HTERT RPE-1 (cell line): Measurements from ENCODE around the gene DRAM1.
"Not testable (repeated sequence)": the region's sequence is repeated elsewhere in the genome, so short reads cannot be mapped to it uniquely, and the experiment has no call there.

Source experiments
- in situ Hi-C: fragments of 300-500 bp; cut with MboI; formaldehyde crosslinking; loops from 4 replicates; pipeline ENCODE4 v1.14.3; 2020; ENCODE audit warnings: low sequenced_read_pairs

Gene DRAM1

DNA sequence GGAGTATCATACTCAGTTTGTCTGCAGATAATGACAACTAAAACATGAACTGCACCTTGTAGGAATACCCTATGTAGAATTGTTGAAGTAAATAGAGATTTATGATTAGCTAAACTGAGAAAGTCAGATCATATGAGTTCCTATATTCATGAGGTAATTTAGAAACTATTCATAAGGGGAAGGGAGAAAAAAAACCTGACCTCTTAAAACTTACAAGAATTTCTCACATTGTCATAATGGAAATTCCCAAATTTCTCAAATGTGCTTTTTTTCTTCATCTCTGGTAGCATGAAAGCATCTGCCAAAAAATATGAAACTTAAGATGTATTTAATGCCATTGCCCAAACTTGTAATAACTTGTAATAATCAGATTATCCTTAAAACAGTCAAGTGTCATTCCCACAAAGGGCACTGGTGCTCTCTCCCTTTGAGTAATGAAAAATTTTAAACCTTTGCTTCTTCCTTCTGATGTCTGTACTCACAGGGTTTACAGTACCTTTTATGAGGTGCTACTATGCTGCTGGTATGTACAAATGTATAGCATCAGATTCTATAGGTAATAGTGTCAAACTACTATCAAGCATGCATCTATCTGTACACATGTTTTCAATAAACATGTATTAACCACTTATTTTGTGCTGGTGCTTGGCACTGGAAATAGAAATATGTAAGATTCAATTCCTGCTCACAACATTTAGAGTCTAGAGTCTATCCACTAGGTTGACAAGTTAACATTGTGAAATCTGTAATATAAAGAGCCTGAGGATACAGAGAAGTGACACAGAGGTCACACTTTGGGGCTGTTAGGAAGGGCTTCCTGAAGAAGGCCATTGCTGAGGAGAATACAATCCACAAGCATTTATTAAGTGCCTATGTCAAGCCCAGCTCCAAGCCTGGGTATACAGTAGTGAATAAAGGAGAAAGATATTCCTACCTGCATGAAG lies 17.4 kb upstream of the DRAM1 start:
- in situ Hi-C loops = no loop called here

DNA sequence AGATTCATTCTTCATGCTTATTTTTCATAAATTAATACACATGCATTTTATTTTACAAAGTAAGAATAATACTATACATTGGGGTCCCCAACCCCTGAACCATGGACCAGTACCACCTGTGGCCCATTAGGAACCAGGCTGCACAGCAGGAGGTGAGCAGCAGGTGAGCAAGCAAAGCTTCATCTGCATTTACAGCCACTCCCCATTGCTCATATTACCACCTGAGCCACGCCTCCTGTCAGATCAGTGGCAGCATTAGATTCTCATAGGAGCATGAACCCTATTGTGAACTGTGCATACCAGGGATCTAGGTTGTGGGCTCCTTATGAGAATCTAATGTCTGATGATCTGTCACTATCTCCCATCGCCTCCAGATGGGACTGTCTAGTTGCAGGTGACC lies 15.7 kb upstream of the DRAM1 start:
- in situ Hi-C loops = not testable (repeated sequence)

DNA sequence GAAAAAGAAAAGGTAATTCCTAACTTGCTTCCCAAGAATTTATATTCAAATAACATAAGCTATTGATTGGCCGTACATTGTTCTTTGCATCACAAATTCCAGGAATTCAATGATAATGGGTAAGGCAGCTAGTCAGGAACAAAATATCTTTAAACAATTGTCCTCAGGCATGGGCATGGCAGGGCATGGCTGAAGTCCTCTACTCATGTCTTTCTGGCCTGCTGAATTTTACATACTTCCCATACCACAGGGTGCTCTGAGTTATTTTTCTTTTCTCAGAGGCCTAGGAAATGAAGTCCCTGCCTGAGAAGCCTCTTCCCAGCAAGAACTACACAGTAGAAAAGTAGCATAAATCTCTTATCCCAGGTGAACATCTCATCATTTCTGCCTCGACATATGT lies 15.1 kb upstream of the DRAM1 start:
- in situ Hi-C loops = no loop called here

DNA sequence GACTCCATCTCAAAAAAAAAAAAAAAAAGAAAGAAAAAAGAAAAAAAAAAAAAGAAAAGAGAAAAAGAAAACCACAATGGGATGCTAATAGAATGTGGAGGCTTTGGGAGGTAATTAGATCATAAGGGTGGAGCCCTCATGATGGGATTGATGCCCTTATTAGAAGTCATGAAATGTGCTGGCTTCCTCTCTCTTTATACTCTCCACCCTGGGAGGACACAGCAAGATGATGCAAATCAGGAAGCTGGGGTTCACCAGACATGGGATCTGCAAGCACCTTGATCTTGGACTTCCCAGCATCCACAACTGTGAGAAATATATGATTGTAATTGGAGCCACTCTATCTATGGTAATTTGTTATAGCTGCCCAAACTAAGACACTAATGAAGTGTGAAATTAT lies 13.4 kb upstream of the DRAM1 start:
- in situ Hi-C loops = no loop called here

DNA sequence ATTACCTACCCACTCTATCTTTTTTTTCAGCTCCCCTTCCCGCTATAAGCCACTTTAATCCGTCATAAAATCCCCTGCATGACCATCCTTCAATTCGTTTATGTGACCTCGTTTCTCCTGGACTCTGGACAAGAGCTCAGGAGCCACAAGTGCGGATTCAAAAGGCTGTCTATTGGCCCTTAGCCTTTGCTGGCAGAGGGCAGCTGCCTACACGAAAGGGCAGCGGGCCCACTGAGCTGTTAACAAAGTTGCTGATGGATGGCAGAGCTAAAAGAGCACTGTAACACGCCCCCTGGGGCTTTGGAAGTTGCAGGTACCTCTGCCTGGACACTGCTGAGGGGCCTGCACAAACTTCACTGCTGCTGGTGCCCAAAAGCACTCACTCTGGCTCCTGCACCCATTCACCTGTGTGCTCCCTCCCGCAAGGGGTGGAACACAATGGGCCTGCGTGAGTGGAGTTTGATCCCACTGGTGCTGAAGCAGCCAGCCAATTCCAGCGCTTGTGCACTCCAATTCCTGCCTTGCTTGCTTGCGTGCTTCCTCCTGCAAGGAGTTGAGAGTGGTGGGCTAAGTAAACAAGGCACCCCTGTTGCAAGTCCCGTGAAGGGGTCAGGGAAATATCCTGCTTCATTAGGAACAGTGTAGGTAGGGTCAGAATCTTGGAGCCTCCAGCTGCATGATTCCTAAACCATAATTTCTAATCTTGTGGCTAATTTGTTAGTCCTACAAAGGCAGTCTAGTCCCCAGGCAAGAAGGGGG lies 10.6 kb upstream of the DRAM1 start:
- in situ Hi-C loops = no loop called here

DNA sequence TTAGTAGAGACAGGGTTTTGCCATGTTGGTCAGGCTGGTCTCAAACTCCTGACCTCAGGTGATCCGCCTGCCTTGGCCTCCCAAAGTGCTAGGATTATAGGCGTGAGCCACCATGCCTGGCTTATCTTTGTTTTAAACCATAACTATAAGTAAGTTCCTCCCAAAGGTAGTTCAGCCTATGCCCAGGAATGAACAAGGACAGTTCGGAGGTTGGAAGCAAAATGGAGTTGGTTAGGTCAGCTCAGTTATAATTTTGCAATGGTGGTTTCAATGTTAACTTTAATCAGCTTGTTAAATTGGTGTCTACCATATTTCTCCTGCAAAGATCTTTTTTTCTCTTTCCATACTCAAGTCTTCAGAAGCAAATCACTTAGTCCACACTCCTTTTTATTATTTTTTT lies 9.8 kb upstream of the DRAM1 start:
- in situ Hi-C loops = not testable (repeated sequence)

DNA sequence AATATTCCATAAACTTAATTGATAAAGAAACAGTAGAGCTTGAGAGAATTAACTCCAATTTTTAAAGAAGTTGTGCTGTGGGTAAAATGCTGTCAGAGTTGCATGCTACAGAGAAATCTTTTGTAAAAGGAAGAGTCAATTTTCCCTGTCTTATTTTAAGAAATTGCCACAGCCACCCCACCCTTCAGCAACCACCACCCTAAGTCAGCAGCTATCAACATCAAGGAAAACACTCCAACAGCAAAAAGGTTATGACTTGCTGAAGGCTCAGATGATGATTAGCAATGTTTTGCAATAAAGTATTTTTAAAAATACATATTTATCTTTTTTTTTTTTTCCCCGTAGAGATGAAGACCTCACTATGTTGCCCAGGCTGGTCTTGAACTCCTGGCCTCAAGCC lies 6.5 kb upstream of the DRAM1 start:
- in situ Hi-C loops = no loop called here

DNA sequence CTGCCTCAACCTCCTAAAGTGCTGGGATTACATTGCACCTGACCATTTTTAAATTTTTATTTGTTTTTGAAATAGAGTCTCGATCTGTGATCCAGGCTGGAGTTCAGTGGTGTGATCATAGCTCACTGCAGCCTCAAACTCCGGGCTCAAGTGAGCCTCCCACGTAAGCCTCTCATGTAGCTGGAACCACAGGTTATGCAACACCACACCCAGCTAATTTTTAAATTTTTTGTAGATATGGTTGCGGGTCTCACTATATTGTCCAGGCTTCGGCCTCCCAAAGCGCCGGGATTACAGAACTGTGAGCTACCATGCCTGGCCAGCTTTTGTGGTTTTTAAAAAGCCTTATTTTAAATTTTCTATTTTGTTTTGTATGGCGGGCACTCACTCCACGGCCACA lies 2.2 kb upstream of the DRAM1 start:
- in situ Hi-C loops = no loop called here

DNA sequence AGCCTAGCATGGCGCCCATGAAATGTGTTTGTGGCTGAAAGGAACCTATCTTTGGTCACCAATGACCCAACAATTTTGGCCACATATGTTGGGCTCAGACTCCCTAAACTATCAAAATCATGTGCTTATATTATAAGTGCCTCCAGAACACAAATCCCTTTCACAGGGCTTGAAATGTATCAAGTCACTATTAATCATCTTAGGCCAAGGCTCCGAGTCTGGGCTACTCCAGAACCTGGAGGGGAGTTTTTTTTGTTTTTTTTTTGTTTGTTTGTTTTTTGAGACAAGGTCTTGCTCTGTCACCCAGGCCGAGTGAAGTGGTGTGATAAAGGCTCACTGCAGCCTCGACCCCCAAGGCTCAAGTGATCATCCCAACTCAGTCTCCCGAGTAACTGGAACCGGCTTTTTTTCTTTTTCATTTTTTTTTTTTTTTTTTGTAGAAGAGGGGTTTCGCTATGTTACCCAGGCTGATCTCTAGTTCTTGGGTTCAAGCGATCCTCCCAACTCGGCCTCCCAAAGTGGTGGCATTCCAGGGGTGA lies 989 bp upstream of the DRAM1 start:
- in situ Hi-C loops = no loop called here

DNA sequence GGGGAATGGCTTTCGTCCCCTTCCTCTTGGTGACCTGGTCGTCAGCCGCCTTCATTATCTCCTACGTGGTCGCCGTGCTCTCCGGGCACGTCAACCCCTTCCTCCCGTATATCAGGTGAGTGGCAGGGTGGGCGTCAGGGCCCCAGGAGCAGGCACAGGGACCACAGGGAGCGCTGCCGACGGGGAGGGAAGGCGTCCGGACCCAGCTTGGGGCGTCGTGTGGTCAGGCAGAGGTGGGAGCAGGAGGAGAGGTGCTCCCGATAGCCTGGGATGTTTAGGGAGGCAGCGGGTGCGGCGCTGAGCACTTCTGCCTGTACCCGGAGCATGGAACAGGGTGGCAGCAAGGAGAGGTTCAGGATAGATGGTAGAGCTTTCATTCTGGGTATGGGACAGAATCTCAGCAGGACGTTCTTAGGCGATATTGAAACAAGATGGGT lies 444 bp downstream of the DRAM1 start:
- in situ Hi-C loops = no loop called here

DNA sequence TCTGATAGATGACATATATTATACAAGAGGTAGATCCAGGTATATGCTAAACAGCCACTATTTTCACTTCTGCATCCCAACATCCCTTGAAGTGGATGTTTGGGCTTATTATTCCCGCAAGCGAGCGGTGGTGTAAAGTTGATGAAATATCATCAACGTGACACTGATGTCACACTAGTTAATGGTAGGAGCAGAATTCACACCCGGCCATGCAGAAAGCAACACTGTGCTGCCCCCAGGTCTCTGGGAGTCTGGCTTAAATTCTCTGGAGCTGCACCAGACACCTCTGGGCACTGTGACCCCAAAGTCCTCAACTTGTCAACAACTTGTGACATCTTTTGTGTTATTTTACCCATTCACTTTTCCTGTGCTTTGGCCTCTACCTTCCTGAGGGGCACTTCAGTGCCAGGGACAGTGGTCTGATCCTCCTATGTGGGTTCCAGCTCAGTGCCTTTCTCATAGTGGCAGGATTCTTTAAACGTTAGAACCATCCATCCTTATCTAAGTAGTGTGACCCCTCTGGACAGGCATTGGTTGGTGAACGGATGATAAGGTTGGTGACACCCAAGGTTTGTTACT lies 952 bp downstream of the DRAM1 start:
- in situ Hi-C loops = no loop called here

DNA sequence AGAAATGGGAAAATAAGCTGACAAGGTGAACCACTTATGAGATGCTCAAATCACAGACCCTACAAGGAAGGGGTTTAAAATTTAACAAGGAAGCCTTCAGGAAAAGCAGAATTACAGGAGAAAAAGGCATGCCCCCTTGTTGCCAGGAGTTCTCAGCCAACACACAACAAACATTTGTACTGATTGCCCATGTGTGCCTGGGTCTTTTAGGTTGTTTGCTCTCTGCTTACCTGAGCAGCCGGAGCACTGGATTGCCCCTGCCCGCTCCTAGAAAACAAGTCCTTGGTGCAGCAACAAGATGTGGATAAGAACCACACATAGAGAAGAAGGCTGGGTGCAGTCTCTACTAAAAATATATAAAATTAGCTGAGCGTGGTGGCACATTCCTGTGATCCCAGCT lies 3.4 kb downstream of the DRAM1 start:
- in situ Hi-C loops = no loop called here

DNA sequence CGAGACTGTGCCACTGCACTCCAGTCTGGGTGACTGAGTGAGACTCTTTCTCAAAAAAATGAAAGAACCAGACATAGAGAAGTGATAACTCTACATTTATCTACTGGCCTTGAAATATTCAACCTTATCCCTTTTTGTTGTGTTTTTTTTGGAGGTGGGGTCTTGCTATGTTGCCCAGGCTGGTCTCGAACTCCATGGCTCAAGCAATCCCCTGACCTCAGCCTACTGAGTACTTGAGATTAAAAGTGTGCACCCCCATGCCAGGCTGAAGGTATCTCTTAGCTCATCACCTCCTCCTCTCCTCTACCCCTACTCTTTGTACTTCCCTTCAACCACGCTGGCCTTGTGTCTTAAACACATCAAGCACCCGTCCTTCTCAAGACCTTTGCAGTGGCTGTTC lies 3.8 kb downstream of the DRAM1 start:
- in situ Hi-C loops = no loop called here

DNA sequence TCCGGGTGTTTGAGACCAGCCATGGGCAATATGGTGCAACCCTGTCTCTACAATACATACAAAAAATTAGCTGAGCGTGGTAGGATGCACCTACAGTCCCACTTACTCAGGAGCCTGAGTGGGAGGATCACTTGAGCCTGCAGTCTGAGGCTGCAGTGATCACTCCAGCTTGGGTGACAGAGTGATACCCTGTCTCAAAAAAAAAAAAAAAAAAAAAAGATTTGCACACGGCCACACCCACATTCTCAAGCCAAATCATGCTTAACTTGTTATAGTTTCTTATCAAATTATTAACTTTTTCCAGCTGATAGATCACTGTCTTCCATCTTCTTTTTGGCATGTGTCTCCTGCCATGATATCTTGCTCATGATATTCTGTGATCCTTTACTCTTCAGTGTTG lies 6.8 kb downstream of the DRAM1 start:
- in situ Hi-C loops = no loop called here

DNA sequence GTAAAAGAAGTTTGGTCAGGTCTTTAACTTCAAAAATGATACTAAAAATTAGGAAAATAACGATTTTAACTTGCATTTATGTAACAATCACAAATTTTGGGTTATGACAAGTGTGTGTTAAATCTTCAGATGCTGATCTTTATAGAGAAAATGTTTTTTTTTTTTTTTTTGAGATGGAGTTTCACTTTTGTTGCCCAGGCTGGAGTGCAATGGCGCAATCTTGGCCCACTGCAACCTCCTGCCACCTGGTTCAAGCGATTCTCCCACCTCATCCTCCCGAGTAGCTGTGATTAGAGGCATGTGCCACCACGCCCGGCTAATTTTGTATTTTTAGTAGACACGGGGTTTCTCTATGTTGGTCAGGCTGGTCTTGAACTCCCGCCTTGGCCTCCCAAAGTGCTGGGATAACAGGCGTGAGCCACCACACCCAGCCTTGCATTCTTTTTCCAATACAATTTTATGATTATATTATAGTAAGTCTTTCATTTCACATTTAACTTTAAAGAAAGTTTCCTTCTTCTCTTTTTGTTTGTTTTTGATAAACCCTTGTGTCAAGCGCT lies 7.5 kb downstream of the DRAM1 start:
- in situ Hi-C loops = not testable (repeated sequence)

DNA sequence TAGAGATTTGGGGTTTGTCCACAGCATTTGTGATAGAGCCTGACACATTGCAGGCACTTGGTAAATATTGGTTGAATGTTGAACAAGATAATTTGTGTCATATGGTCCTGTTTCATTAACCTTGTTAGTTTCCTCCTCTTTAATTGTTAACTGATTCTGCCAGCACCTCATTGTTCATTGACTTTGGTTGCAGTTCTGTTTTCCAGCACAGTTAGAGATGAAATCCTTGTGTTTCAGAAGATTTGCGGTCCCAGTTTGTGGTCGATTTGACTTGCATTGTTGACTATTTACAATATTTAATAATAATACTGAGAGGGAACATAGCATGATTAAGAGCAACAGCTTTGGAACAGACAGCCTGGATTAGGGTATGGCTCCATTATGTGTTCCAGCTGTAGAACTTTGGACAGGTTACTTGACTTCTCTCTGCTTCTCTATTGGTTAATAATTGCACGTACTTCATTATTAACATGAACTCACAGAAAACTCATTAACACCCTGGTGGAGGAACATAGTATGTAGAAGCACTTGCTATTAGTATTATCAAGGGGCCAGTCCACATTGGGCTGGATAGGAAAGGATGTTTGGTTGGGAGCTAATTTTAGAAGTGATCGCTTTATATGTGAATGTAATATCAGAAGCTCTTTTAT lies 8.7 kb downstream of the DRAM1 start:
- in situ Hi-C loops = no loop called here

DNA sequence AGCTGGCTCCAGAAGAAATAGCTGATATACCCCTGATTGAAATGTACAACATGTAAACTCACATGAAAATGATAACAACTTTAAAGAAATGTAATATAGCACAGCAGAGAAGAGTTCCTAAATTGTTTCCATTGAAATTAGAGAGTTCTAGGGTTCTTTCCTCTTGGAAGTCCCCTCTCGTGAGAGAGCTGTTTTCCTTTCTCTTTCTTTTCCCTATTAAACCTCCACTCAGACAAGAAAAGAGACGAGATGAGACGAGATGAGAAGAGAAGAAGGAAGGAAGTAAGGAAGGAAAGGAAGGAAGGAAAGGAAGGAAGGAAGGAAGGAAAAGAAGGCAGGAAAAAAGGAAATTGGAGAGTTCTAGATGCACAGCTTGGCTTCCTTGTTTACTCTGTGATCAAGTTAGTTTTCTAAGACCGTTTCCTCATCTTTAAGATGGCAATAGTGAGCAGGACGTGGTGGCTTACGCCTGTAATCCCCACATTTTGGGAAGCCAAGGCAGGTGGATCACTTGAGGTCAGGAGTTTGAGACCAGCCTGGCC lies 11.9 kb downstream of the DRAM1 start:
- in situ Hi-C loops = no loop called here

DNA sequence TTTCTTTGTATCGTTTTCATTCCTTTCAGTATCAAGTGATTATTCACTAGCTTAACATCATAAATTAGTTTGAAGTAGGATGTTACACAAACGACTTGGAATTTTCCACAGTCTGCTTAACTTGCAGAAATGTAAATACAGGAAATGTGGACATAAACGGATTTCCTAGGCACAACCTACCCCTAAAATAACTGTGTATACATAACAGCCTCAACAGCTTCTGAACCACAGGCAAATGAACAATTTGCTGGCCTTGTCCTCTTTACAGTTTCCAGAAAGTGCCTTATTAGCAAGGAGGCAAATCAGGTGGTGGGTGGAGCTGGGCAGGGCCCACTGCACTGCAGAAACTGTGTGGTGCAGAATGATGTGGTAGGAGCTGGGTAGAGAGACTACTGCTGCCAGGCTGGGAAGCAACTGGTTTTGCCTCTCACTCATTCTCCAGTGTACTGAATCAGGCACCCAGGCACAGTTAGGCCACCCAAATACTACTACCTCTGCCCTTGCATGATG lies 14.1 kb downstream of the DRAM1 start:
- in situ Hi-C loops = no loop called here

DNA sequence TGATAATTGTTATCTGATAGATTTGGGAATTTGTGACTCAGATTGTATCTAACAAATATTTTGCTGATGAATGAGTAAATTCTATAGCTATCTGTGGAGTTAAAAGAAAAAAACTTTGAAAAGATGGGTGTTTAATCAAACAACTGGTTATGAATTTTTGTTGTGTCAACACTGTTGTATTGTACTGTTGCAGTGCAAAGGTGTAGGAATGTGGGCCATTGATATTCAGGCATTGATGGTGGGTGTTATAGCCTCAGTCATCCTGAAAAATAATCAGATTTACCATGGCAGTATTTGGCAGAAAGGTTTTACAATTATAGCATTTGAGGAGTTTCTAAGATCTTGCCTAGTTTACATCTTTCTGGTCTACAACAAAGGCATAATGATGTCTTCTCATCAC lies 15.4 kb downstream of the DRAM1 start:
- in situ Hi-C loops = no loop called here

DNA sequence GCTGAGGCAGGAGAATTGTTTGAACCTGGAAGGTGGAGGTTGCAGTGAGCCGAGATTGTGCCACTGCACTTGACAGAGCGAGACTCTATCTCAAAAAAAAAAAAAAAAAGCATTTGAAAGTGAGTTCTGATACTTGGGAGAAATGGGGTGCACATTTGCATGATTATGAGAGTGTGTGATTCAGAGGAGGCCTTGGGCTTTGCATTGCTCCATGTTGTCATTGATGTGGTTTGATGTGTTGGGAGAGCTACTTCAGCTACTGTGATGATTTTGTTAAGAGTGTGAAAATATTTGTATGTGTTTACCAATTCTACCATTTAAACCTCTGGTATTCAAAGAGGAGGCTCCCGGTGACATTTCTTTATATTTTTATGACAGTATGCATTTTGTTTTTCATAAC lies 24.4 kb downstream of the DRAM1 start:
- in situ Hi-C loops = no loop called here
